RWPE2 (cell line): ENCODE results near the gene ATP6V0B.

ENCODE experiments used
- ATAC-seq: fragments of 200-7000 bp; cut with Tn5 transposase; 3 replicates; pipeline ENCODE4 v1.9.1; 2021; ENCODE audit warnings: low read depth
- DNase-seq: peaks from one replicate; pipeline ENCODE4 v3.0.0-alpha.2; 2020; ENCODE audit warnings: low spot score
- H3K27ac ChIP-seq: fragments of 450-650 bp; 2 replicates; pipeline ENCODE4 v1.5.1; 2017; ENCODE audit warnings: mild to moderate bottlenecking; ENCODE audit not compliant: poor library complexity, severe bottlenecking
- H3K27me3 ChIP-seq: fragments of 250-450 bp; sonication (Bioruptor Pico); 2 replicates; pipeline ENCODE4 v1.5.1; 2021; ENCODE audit warnings: mild to moderate bottlenecking, moderate library complexity; ENCODE audit not compliant: insufficient read depth, poor library complexity, severe bottlenecking
- H3K36me3 ChIP-seq: fragments of 250-450 bp; sonication (Bioruptor Pico); 2 replicates; pipeline ENCODE4 v1.5.1; 2020; ENCODE audit warnings: low read depth, mild to moderate bottlenecking, moderate library complexity
- H3K4me1 ChIP-seq: fragments of 250-450 bp; sonication (Bioruptor Pico); 2 replicates; pipeline ENCODE4 v1.5.1; 2021; ENCODE audit warnings: mild to moderate bottlenecking, moderate library complexity; ENCODE audit not compliant: insufficient read depth, poor library complexity, severe bottlenecking
- H3K4me3 ChIP-seq: fragments of 250-450 bp; sonication (Bioruptor Pico); 2 replicates; pipeline ENCODE4 v1.5.1; 2021; ENCODE audit warnings: mild to moderate bottlenecking, moderate library complexity; ENCODE audit not compliant: severe bottlenecking
- H3K9me3 ChIP-seq: fragments of 250-450 bp; sonication (Bioruptor Pico); 2 replicates; pipeline ENCODE4 v1.5.1; 2021; ENCODE audit warnings: mild to moderate bottlenecking, moderate library complexity; ENCODE audit not compliant: severe bottlenecking
- TF ChIP-seq, protein P1 (sequence below): fragments of 450-650 bp; IDR thresholded peaks from one replicate; pipeline ENCODE4 v1.5.1; 2017; ENCODE audit warnings: mild to moderate bottlenecking, moderate library complexity; ENCODE audit not compliant: poor library complexity, severe bottlenecking

Gene ATP6V0B

GRCh38 chr1:43970911-43971310 is 3.8 kb upstream of the ATP6V0B start:
- ATAC-seq, result no peak
- Histone ChIP-seq H3K4me3 (peak overlapping the region; percentile 86), H3K36me3 (peaks cover 4% of the 10 kb centered on the region; the same call in 1 of the 2 replicates), H3K27ac (no peak overlapping the region), H3K27me3 (no peaks in the 10 kb centered on the region), H3K9me3 (no peaks in the 10 kb centered on the region), H3K4me1 (no peaks in the 10 kb centered on the region)
- no peak for DNase-seq
- TF ChIP-seq, protein P1, sequence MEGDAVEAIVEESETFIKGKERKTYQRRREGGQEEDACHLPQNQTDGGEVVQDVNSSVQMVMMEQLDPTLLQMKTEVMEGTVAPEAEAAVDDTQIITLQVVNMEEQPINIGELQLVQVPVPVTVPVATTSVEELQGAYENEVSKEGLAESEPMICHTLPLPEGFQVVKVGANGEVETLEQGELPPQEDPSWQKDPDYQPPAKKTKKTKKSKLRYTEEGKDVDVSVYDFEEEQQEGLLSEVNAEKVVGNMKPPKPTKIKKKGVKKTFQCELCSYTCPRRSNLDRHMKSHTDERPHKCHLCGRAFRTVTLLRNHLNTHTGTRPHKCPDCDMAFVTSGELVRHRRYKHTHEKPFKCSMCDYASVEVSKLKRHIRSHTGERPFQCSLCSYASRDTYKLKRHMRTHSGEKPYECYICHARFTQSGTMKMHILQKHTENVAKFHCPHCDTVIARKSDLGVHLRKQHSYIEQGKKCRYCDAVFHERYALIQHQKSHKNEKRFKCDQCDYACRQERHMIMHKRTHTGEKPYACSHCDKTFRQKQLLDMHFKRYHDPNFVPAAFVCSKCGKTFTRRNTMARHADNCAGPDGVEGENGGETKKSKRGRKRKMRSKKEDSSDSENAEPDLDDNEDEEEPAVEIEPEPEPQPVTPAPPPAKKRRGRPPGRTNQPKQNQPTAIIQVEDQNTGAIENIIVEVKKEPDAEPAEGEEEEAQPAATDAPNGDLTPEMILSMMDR, result no peak

GRCh38 chr1:43971336-43971980 is 3.3 kb upstream of the ATP6V0B start:
- ATAC-seq (no peak), DNase-seq (no peak)
- TF ChIP-seq, protein P1, result no peak
- Histone ChIP-seq H3K27me3 (no peaks in the 10 kb centered on the region), H3K36me3 (peaks cover 8% of the 10 kb centered on the region), H3K27ac (no peak overlapping the region), H3K4me1 (no peaks in the 10 kb centered on the region), H3K9me3 (no peaks in the 10 kb centered on the region), H3K4me3 (no peak overlapping the region)

DNA sequence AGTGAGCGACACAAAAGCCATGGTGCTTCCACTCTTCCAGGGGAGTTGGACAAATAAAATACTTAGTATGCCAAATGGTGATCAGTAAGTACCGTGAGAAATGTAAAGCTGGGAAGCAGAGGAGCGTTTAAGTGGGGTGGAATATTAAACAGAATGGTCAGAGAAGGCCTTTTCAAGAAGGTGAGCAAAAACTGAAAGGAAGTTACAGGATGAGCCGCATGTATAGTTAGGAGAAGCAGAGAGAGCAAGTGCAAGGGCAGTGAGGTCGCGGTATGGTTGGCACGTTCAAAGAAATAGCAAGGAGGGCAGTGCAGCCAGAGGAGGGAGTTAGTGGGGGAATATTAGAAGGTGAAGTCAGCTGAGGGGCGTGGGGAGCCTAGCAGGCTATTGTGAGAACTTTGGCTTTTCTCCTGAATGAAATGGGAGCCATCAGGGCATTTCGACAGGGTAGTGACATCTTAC is 748 bp upstream of the ATP6V0B start:
- DNase-seq, result no peak
- no peaks in the 10 kb centered on the region for H3K27me3 ChIP-seq
- no peaks in the 10 kb centered on the region for H3K4me1 ChIP-seq
- peaks cover 21% of the 10 kb centered on the region for H3K36me3 ChIP-seq
- TF ChIP-seq, protein P1, result no peak
- peak overlapping the region; percentile 63 for H3K27ac ChIP-seq
- peak overlapping the region; percentile 95 for H3K4me3 ChIP-seq
- no peak for ATAC-seq
- no peaks in the 10 kb centered on the region for H3K9me3 ChIP-seq

- H3K36me3 ChIP-seq, result peaks cover 21% of the 10 kb centered on the region
- H3K27me3 ChIP-seq, result no peaks in the 10 kb centered on the region
- H3K4me1 ChIP-seq, result no peaks in the 10 kb centered on the region
- peak overlapping the region; percentile 95 for H3K4me3 ChIP-seq
- H3K9me3 ChIP-seq, result no peaks in the 10 kb centered on the region
- ATAC-seq (peak; percentile 1; the same call in 2 of the 3 replicates), DNase-seq (no peak)
- H3K27ac ChIP-seq, result peak overlapping the region; percentile 63
- TF ChIP-seq, protein P1, result no peak
Measured at GRCh38 chr1:43975249-43975961, 645 bp downstream of the ATP6V0B start.

GRCh38 chr1:43976045-43976444 is 1.3 kb downstream of the ATP6V0B start:
- DNase-seq (no peak), ATAC-seq (no peak)
- TF ChIP-seq, protein P1, result no peak
- Histone ChIP-seq H3K27me3 (no peaks in the 10 kb centered on the region), H3K4me1 (peaks cover 5% of the 10 kb centered on the region), H3K36me3 (peaks cover 21% of the 10 kb centered on the region), H3K27ac (peak overlapping the region; percentile 63), H3K9me3 (no peaks in the 10 kb centered on the region), H3K4me3 (peak overlapping the region; percentile 95)
